B cell (primary cell): ENCODE results near the gene MROH7.

Experiments
- CTCF ChIP-seq: fragments of 200-600 bp; IDR thresholded peaks from one replicate; pipeline ENCODE4 v1.8.0; 2022; ENCODE audit warnings: antibody characterized with exemption, mild to moderate bottlenecking
- EZH2 ChIP-seq: IDR thresholded peaks from 2 replicates; pipeline ENCODE4 v1.6.1; 2012; ENCODE audit warnings: borderline replicate concordance, low read depth, mild to moderate bottlenecking, moderate library complexity, low read length; ENCODE audit not compliant: insufficient read depth, poor library complexity, severe bottlenecking

GRCh38 chr1:54597455-54598030, 44.0 kb upstream of the MROH7 start:
- TF ChIP-seq CTCF (no peak), EZH2 (no peak)
